Brain microvascular endothelial cell (primary cell): ENCODE measurements around the gene OR52N5.

Experiments
- DNase-seq: peaks from one replicate; pipeline ENCODE4 v3.0.0-alpha.2; 2020
- H3K27ac ChIP-seq: fragments of 250-450 bp; sonication (Bioruptor Pico); 2 replicates; pipeline ENCODE4 v1.5.1; 2020; ENCODE audit warnings: mild to moderate bottlenecking, moderate library complexity
- H3K27me3 ChIP-seq: fragments of 250-450 bp; sonication (Bioruptor Pico); replicated peaks from 2 replicates; pipeline ENCODE4 v1.5.1; 2020; ENCODE audit warnings: mild to moderate bottlenecking
- H3K36me3 ChIP-seq: fragments of 250-450 bp; sonication (Bioruptor Pico); replicated peaks from 2 replicates; pipeline ENCODE4 v1.5.1; 2020; ENCODE audit warnings: mild to moderate bottlenecking
- H3K4me3 ChIP-seq: 2 replicates; pipeline ENCODE4 v1.5.1; 2011; ENCODE audit warnings: low read depth, mild to moderate bottlenecking, control low read depth, low read length, moderate library complexity
- CTCF ChIP-seq: IDR thresholded peaks from 2 replicates; pipeline ENCODE4 v1.5.1; 2011; ENCODE audit warnings: low read depth, mild to moderate bottlenecking, moderate library complexity, low read length, control low read depth, inconsistent platforms; ENCODE audit errors: missing control alignments
- in situ Hi-C: cut with HindIII; loops from 2 replicates; pipeline ENCODE4 v1.10.0; 2017; ENCODE audit warnings: low sequenced_read_pairs, low pct_ligation_motif_present

The OR52N5 gene

GRCh38 chr11:5767056-5767455 is 16.1 kb downstream of the OR52N5 start:
- H3K36me3 ChIP-seq = no peaks in the 10 kb centered on the region
- no peak for TF ChIP-seq CTCF
- no peaks in the 10 kb centered on the region for H3K27me3 ChIP-seq
- no peak overlapping the region for H3K27ac ChIP-seq
- H3K4me3 ChIP-seq = no peak overlapping the region
- DNase-seq = no peak
- in situ Hi-C loops = no loop called here

- Histone ChIP-seq H3K36me3 (no peaks in the 10 kb centered on the region), H3K27me3 (no peaks in the 10 kb centered on the region), H3K4me3 (no peak within 1 kb of the TSS), H3K27ac (no peak within 1 kb of the TSS)
- DNase-seq = no peak
- in situ Hi-C loops = no loop called here
- no peak for TF ChIP-seq CTCF
These were observed 29.2 kb downstream of the OR52N5 start, which contains the start of gene OR52N4 for GRCh38 chr11:5753943-5754342. OR52N4 (plus strand) TSS chr11:5754243; CDS start chr11:5754741, 498 bp downstream.

- no peak for DNase-seq
- no peak overlapping the region for H3K27ac ChIP-seq
- no peak for TF ChIP-seq CTCF
- H3K27me3 ChIP-seq = no peaks in the 10 kb centered on the region
- no peak overlapping the region for H3K4me3 ChIP-seq
- H3K36me3 ChIP-seq = no peaks in the 10 kb centered on the region
- in situ Hi-C loops = no loop called here
These were observed 33.3 kb downstream of the OR52N5 start for GRCh38 chr11:5749836-5750235.

GRCh38 chr11:5746614-5747013 is 36.5 kb downstream of the OR52N5 start:
- in situ Hi-C loops = no loop called here
- DNase-seq = no peak
- H3K27me3 ChIP-seq = no peaks in the 10 kb centered on the region
- no peak overlapping the region for H3K27ac ChIP-seq
- H3K36me3 ChIP-seq = no peaks in the 10 kb centered on the region
- TF ChIP-seq CTCF = no peak
- no peak overlapping the region for H3K4me3 ChIP-seq

- no peaks in the 10 kb centered on the region for H3K36me3 ChIP-seq
- no peak for DNase-seq
- H3K4me3 ChIP-seq = no peak overlapping the region
- H3K27ac ChIP-seq = peak overlapping the region; percentile 69
- TF ChIP-seq CTCF = no peak
- in situ Hi-C loops = no loop called here
- H3K27me3 ChIP-seq = no peaks in the 10 kb centered on the region
These were observed 44.7 kb downstream of the OR52N5 start for GRCh38 chr11:5738431-5738830.

DNA sequence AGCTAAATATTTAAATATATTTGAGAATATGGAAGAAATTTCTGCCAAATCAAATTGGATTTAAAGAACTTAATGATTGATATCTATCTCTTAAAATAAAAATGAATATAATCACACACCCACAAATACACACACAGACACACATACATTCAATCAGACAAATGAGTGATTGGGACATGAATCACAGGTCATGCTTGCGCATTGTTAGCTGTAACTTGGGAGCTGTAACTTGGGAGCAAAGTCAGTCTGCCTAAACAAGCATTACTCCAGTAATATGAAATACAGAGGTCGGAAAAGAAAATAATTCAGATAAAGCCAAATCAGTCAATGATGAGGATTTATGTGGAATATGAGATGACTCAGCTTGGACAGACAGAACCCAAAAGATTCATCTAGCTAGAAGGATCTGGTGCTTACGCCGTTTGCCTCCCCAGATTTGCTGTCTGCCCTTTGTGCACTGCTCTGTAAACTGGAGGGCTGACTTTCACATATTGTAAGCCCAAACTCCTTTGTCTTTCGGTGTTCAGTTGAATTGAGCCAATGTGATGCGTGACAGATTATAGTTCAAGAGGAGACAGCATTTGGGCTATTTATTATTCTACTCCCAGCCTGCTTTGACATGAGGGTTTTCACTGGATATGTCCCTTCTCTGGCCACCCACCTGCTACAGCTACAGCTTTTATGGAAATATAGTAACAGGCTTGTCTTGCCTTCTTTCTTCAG is 45.3 kb downstream of the OR52N5 start:
- peak; percentile 64 for DNase-seq
- TF ChIP-seq CTCF = no peak
- Histone ChIP-seq H3K27ac (peak overlapping the region; percentile 69), H3K27me3 (no peaks in the 10 kb centered on the region), H3K36me3 (no peaks in the 10 kb centered on the region), H3K4me3 (no peak overlapping the region)
- in situ Hi-C loops = no loop called here
